H7 (cell line): ENCODE data around the gene GMPS. TPM values are rescaled to one million over a fixed set of nuclear protein-coding genes. Genes with fewer than 3 reads are reported as not detected.
"Not testable (repeated sequence)": the region's sequence is repeated elsewhere in the genome, so short reads cannot be mapped to it uniquely, and the experiment has no call there.

Source experiments
- DNase-seq: peaks from one replicate; pipeline ENCODE4 v3.0.0; 2012
- H3K27me3 ChIP-seq: 2 replicates; pipeline ENCODE4 v1.6.0; 2011; ENCODE audit warnings: mild to moderate bottlenecking, low read length; ENCODE audit not compliant: control insufficient read depth, insufficient read depth
- H3K36me3 ChIP-seq: replicated peaks from 2 replicates; pipeline ENCODE4 v1.5.1; 2011; ENCODE audit warnings: low read length; ENCODE audit not compliant: control insufficient read depth, insufficient read depth
- H3K4me3 ChIP-seq: 2 replicates; pipeline ENCODE4 v1.5.1; 2011; ENCODE audit warnings: low read depth, mild to moderate bottlenecking, control low read depth, low read length, moderate library complexity; ENCODE audit not compliant: insufficient read depth
- total RNA-seq: library from RNA; depleted of rRNA; stranded (reverse); fragments of >200 nt; shearing (Covaris generic); gene quantifications from 2 replicates; pipeline ENCODE4 v1.2.3, GENCODE V29; 2014

Gene GMPS
- total RNA-seq, 1 experiment from 2014 or later, result 86.5 TPM

- not testable (repeated sequence) for H3K36me3 ChIP-seq, H3K27me3 ChIP-seq, H3K4me3 ChIP-seq, DNase-seq
These were observed 8.0 kb upstream of the GMPS start for GRCh38 chr3:155862290-155862982.

DNA sequence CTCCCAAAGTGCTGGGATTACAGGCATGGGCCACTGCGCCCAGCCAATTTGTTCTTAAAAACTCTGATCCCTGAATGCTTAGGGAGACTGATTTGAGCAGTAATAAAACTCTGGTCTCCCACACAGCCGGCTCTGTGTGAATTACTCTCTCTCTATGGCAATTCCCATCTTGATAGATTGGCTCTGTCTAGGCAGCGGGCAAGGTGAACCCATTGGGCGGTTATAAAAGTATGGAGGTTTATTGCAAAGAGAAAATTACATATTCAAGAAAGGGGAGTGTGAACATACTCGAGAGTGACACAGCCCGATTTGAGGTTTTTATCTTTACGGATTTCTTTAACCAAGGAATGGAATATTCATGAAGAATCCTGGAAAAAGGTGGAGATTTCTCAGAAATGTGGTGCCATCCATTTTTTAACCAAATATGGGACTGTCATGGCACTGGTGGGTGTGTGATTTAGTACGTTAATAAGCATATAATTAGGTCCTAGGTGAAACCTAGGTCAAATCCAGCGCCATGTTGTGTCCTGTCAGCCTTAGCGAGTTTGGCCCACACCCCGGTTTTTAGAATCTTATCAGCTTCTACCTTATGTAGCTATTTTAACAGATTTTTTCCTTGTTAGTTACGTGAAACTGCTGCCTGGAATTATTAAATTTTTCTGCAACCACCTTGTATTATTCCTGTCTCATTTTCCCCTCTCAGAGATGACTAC is 7.2 kb upstream of the GMPS start:
- Histone ChIP-seq H3K27me3 (no peaks in the 10 kb centered on the region), H3K4me3 (no peak overlapping the region), H3K36me3 (no peaks in the 10 kb centered on the region)
- DNase-seq, result no peak

DNA sequence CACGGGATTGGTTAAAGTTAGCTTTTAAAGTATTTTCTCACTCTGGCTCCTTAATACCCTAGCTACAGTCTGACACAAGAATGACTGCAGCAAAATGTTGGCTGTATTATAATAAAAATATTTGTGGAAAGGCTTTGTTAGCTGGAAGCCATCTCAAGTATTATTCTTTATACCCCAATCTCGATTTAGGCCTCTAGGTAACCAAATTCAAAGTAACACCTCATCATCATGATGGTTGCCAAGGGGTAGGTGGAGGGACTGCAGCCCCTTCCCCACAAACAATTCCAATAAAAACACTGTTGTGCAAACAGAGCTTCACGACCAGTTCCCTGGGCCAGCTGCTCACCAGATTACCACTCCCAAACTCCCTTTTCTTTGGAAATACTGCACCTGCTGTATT is 759 bp upstream of the GMPS start:
- Histone ChIP-seq H3K27me3 (no peaks in the 10 kb centered on the region), H3K36me3 (no peaks in the 10 kb centered on the region), H3K4me3 (peak overlapping the region; percentile 17)
- DNase-seq, result peak; percentile 38

DNA sequence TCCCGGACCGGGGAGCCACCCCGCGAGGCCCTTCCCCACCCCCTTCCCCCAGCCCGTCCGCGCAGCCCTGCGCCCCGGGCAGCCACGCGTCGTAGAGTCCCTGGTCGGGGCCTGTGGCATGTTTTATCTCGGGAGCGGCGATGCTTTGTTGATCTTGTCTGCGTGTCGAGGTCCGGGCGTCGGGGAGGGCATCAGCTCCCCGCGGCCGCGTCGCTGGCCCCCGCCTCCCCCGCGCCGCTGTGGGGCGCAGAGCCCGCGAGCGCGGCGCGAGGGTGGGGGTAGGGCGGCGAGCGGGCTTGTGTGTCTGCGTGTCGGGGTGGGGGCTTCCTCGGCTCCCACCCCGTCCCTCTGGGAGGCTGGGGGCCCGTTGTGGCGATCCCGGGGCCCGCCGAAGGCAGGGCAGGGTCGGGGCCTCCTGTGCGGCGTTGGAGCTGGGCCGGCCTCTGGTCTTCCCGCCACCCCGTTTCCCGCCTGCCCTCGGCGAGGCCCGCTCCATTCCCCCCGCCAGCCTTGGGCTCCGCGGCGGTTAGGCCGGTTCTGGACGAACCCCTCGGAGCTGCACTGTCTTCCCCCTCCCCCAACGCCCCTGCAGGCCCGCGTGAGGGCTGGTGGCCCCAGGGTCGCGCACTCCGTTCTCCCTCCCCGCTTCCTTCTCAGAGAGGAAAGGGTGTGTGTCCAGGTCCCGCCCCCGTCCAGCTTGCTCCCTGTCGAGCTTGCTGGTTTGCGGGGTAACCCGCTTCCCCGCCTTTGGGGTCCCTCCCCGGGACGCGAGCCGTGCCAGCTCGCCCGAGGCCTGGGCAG is 695 bp downstream of the GMPS start:
- peak overlapping the region; percentile 93 for H3K4me3 ChIP-seq
- no peaks in the 10 kb centered on the region for H3K27me3 ChIP-seq
- no peaks in the 10 kb centered on the region for H3K36me3 ChIP-seq
- peak; percentile 75 for DNase-seq

- no peak for DNase-seq
- peak overlapping the region; percentile 93 for H3K4me3 ChIP-seq
- no peaks in the 10 kb centered on the region for H3K36me3 ChIP-seq
- no peaks in the 10 kb centered on the region for H3K27me3 ChIP-seq
These were observed 1.3 kb downstream of the GMPS start for GRCh38 chr3:155871746-155872158.

- H3K36me3 ChIP-seq, result no peaks in the 10 kb centered on the region
- DNase-seq, result no peak
- H3K4me3 ChIP-seq, result no peak overlapping the region
- H3K27me3 ChIP-seq, result no peaks in the 10 kb centered on the region
These were observed 2.6 kb downstream of the GMPS start for GRCh38 chr3:155872904-155873646.

- no peak for DNase-seq
- no peak overlapping the region for H3K4me3 ChIP-seq
- H3K36me3 ChIP-seq, result no peaks in the 10 kb centered on the region
- no peaks in the 10 kb centered on the region for H3K27me3 ChIP-seq
These were observed 5.6 kb downstream of the GMPS start for GRCh38 chr3:155876037-155876436.

DNA sequence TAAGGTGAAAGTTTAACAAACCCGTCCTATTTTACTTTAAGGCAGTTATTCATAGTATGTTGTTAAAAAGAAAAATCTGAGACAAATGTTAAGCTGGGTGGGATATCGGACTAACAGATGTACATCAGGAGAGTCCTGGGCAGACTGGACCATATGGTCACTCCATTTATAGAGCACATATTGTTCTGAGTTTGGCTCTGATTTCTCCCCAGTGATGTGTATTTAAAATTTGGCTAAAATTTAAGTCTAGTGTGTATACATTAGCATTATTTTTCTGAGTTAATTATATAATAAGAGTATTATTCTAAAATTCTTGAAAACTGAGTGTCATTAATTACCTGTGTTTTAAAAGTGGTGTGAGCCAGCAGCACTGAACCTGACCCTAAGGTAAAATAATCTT is 6.1 kb downstream of the GMPS start:
- DNase-seq, result no peak
- no peak overlapping the region for H3K4me3 ChIP-seq
- H3K27me3 ChIP-seq, result no peaks in the 10 kb centered on the region
- H3K36me3 ChIP-seq, result no peaks in the 10 kb centered on the region

DNA sequence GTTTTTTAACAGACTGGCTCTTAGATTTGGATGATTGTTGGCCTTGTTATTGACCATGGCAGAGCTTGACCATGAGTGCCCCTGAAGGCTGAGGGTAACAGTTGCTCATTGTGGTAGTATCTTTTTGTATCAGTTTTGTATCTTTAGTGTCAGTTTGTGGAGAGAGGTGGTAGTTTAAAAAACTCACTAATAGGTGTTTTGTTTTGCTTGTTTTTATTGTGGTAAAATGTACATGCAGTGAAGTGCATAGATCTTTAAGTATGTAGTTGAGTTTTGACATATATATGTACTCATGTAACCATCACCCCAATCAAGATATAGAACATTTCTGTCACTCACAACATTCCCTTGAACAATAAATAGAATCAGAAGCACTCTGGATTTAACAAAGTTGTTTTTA is 9.8 kb downstream of the GMPS start:
- Histone ChIP-seq H3K27me3 (no peaks in the 10 kb centered on the region), H3K4me3 (no peak overlapping the region), H3K36me3 (no peaks in the 10 kb centered on the region)
- DNase-seq, result no peak

DNA sequence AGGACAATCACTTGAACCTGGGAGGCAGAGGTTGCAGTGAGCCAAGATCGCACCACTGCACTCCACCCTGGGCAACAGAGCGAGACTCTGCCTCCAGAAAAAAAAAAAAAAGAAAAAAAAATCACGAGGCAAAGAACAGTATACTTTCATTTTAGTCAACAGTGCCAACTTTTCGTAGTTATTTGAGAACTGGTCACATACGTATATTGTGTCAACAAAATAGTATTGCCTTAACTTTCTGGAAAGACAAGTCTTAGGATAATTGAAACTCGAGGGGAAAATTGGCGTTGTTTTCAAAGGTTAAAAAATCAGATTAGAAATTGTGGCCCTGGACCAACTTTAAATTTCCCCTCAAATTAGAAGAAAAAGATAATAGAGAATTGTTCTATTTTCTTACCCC is 13.8 kb downstream of the GMPS start:
- Histone ChIP-seq H3K27me3 (no peaks in the 10 kb centered on the region), H3K36me3 (no peaks in the 10 kb centered on the region), H3K4me3 (no peak overlapping the region)
- no peak for DNase-seq

DNA sequence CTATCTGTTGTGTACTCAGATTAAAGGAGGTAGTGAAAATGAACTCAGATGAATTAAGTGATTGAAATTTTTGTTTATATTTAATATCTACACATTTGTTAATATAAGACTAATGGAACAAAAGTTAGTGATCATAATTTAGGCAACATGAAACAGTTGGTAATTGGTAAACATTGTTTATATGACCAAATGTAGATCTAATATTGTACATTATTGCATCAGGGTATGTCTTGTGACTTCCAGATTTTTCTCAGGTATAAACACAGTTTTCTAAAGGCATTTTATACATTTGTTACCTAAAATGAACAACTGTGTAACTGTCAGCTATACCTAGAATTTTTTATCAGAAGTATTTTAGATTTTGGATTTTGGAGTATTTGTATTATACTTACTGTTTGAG is 14.8 kb downstream of the GMPS start:
- H3K4me3 ChIP-seq, result no peak overlapping the region
- H3K27me3 ChIP-seq, result no peaks in the 10 kb centered on the region
- no peaks in the 10 kb centered on the region for H3K36me3 ChIP-seq
- no peak for DNase-seq

GRCh38 chr3:155886348-155886747 is 15.9 kb downstream of the GMPS start:
- H3K4me3 ChIP-seq, DNase-seq, H3K27me3 ChIP-seq, H3K36me3 ChIP-seq: not testable (repeated sequence)

GRCh38 chr3:155886915-155887314 is 16.5 kb downstream of the GMPS start:
- no peak for DNase-seq
- Histone ChIP-seq H3K27me3 (no peaks in the 10 kb centered on the region), H3K36me3 (no peaks in the 10 kb centered on the region), H3K4me3 (no peak overlapping the region)

DNA sequence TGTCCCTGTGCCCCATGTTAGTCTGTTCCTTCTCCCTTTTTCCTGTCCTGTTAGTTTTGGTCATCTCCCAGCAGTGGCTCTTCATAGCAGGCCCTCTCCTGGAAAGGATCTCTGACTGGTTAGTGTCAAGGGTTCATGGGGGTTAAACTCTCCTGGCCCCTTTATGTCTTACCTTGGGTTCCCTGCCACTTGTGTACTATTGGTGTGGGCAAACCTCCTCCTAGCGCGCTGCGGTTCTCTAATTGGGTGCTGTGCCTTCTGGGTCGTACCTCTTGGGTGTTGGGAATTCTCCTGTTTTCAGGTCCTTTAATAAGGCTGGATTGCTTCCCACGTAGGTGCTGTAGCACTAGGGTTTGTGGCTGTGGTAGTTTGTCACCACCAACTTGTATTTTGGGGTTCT is 18.8 kb downstream of the GMPS start:
- no peak for DNase-seq
- Histone ChIP-seq H3K36me3 (0 out of 2 replicates have a peak, but pooled peaks cover 1% of the 10 kb centered on the region), H3K27me3 (no peaks in the 10 kb centered on the region), H3K4me3 (no peak overlapping the region)
